Lower leg skin (tissue), 4 donors: ENCODE data around the gene TGFBR3. TPM values are rescaled to one million over a fixed set of nuclear protein-coding genes. Genes with fewer than 3 reads are reported as not detected.
"Not testable (repeated sequence)": the region's sequence is repeated elsewhere in the genome, so short reads cannot be mapped to it uniquely, and the experiment has no call there.

Experiments
- DNase-seq, 2 donors: peaks; one replicate each; pipeline ENCODE4 v3.0.0-alpha.2; 2019; ENCODE audit warnings: low spot score in 2 of 2
- H3K4me3 ChIP-seq: fragments of 200-600 bp; sonication (generic); 2 replicates; pipeline ENCODE4 v1.5.1; 2017; ENCODE audit warnings: mild to moderate bottlenecking, low read depth; ENCODE audit not compliant: poor library complexity, severe bottlenecking
- CTCF ChIP-seq, 3 donors: fragments of 450-650 bp; IDR thresholded peaks; one replicate each; pipeline ENCODE4 v1.5.1; 2016; ENCODE audit warnings: antibody characterized with exemption in 3 of 3, mild to moderate bottlenecking in 3 of 3, moderate library complexity in 2 of 3
- POLR2A ChIP-seq, 2 donors: fragments of 450-650 bp; IDR thresholded peaks; one replicate each; pipeline ENCODE4 v1.6.1; 2016 to 2017; ENCODE audit warnings: antibody characterized with exemption in 2 of 2, mild to moderate bottlenecking in 1 of 2, moderate library complexity in 1 of 2
- WGBS, 2 donors: methylation state at CpG; one replicate each; pipeline ENCODE4 v1.1.5; 2018; 5-methylcytosine and 5-hydroxymethylcytosine counted together
- intact Hi-C: fragments of 100-400 bp; cut with DNase I; formaldehyde crosslinking; loops from one replicate; pipeline ENCODE4 v1.15.0; 2023; ENCODE audit warnings: low total_unique reads
- total RNA-seq, 4 donors: library from RNA; depleted of rRNA; stranded (reverse); fragments of >200 nt; gene quantifications; one replicate each; pipeline ENCODE4 v1.1.0, GENCODE V29; 2016

Gene TGFBR3
- total RNA-seq, 4 donors from 2014 or later: 79.4 to 134 (median 116) TPM

DNA sequence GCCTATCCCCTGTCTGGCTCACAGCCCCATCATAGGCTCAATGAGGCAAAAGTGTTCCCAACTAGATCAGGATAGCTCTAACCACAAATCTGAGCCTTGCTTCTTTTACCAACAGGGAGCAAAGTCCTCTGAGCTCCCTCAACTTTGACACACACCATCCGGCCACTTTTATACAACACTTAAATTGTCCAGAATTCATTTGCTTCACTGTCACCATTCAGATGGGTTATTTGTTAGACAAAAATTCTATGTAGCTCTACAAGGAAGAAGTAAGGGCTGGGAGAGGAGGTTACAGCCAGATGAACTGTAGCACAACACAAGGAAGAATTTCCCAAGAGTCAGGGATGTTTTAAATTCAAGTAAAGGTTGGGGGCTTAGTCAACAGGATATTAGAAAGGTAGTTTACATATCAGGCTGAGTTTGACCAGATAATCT is 50.8 kb downstream of the TGFBR3 start:
- DNase-seq: no peak
- 85 to 96% methylated on average over 1 of the region's 1 CpG for WGBS, 2 donors
- no peak overlapping the region for H3K4me3 ChIP-seq
- no peak for TF ChIP-seq CTCF (IDR thresholded peaks at IDR 0.05)
- intact Hi-C loops: no loop called here

DNA sequence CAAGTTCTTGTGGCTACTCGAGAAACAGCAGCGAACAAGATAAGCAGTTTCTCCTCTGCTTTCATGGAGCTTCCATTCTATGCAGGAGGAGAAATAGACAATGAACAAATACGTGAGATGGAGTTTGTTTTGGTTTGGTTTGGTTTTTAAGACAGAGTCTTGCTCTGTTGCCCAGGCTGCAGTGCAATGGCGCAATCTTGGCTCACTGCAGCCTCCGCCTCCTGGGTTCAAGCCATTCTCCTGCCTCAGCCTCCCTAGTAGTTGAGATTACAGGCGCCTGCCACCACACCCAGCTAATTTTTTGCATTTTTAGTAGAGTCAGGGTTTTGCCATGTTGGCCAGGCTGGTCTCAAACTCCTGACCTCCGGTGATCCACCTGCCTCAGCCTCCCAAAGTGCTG is 51.4 kb downstream of the TGFBR3 start:
- H3K4me3 ChIP-seq, intact Hi-C loops, DNase-seq: not testable (repeated sequence)
- 94% methylated on average over 7 of the region's 7 CpGs for WGBS, 2 donors

DNA sequence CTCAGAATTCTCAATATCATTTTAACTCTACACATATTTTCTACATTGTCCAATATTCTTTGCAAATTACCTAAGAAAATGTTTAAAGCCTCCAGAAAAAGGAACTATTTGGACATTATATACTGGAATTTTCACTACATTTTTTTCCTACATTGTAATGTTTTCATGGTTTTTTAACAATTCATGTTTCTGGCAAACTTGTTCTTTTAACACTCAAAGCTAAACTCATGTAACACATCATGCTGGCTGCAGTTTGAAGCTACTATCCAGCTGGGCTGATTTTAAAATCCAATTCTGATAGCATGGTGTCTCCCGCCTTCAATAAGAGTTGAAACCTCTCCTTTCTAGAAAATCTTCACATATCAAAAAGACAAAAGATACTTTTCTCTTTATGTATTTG is 52.0 kb downstream of the TGFBR3 start:
- TF ChIP-seq POLR2A (IDR thresholded peaks at IDR 0.05) (no peak), CTCF (IDR thresholded peaks at IDR 0.05) (no peak)
- no peak overlapping the region for H3K4me3 ChIP-seq
- intact Hi-C loops: no loop called here
- 88 to 89% methylated on average over 1 of the region's 1 CpG for WGBS, 2 donors
- DNase-seq: no peak

GRCh38 chr1:91831132-91831930 is 54.6 kb downstream of the TGFBR3 start:
- no peak overlapping the region for H3K4me3 ChIP-seq
- DNase-seq: no peak
- TF ChIP-seq POLR2A (IDR thresholded peaks at IDR 0.05) (no peak), CTCF (IDR thresholded peaks at IDR 0.05) (no peak)
- intact Hi-C loops: no loop called here
- 40 to 42% methylated on average over 8 of the region's 8 CpGs for WGBS, 2 donors

DNA sequence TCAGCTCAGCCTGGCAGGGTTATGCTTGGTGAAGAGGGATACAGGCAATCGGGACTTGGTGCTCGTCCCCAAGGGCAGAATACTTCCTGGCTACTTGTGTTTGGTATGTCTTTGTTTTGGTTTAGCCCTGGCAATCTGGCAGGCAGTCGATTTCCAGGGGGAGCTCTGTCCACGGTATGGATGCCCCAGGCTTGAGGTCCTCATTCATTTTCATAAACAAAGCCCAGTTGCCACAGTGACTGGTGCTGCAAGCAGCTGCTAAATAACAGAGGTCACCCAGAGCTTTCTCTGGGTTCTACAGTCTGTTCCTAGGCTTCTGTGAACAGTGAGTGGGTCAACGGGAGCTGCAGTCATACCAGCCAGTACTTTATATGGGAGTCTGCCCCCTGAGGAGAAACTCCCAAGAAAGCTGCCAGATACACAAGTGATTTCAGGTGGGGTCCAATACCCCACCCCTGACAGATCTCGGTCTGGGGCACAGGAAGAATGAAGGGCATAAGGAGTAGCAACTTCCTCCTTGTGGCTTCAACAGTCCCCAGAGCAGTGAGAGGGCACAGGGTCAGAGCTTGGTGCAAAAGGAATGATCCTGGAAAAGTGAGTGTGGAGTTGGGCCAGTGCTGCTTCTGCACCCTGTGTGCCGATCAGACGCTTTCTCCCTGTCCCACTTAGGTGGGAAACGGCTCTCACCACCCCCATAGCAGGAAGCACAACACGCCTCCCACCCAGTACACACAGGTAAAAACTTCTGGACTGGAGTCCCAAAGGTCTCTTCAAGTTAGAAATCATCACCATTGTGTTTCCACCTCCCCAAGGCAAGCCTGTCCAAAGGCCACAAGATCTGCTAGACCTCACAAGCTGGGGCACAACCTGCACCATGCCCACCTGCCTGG is 55.5 kb downstream of the TGFBR3 start:
- TF ChIP-seq CTCF (IDR thresholded peaks at IDR 0.05) (no peak), POLR2A (IDR thresholded peaks at IDR 0.05) (no peak)
- DNase-seq: no peak
- H3K4me3 ChIP-seq: no peak overlapping the region
- 21 to 28% methylated on average over 10 of the region's 10 CpGs for WGBS, 2 donors
- intact Hi-C loops: no loop called here
